ENCODE measurements around the gene GPHN.

The GPHN gene

DNA sequence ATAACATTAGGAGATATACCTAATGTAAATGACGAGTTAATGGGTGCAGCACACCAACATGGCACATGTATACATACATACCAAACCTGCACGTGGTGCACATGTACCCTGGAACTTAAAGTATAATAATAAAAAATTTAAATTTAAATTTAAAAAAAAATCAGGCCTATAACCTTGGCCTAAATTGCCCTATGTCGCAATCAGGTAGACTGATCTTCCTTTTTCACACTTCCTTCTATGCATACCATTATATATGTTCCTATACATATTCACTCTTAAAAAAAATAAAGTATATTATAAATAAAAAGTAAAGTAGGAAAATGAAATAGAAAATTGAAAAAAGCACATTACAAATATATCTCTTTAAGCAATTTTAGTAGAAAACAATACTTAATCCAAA, 563.6 kb downstream of the GPHN start:
- no peak for DNase-seq

DNA sequence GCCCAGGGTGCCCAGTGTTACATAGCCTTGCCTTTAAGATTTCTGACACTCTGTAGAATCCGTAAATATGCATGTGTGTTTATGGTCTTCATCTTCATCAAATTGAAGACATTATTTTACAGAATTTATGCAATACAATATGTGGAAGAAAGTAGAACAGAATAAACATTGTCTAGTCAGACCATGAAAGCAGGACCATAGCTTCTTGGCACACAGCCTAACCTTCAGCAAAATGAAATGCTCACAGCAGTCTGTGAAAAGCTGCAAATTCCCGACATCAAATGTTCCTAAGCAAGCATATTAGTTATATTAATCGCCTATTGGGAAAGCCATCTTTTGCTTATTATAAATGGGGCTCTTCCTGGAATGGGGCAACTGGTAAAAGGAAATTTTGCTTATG, 570.0 kb downstream of the GPHN start:
- no peak for DNase-seq

DNA sequence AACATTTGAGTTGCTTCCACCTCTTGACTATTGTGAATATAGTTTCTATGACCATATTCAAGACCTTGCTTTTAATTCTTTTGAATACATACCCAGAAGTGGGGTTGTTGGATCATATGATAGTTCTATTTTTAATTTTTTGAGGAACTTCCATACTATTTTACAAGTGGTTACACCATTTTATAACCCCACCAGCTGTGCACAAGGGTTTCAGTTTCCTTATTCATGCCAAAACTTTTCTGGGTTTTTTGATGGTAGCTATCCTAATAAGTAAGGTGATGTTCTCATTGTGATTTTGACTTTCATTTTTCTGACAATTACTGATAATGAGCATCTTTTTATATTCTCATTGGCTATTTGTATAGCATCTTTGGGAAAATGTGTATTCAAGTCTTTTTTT, 571.9 kb downstream of the GPHN start:
- no peak for DNase-seq

DNA sequence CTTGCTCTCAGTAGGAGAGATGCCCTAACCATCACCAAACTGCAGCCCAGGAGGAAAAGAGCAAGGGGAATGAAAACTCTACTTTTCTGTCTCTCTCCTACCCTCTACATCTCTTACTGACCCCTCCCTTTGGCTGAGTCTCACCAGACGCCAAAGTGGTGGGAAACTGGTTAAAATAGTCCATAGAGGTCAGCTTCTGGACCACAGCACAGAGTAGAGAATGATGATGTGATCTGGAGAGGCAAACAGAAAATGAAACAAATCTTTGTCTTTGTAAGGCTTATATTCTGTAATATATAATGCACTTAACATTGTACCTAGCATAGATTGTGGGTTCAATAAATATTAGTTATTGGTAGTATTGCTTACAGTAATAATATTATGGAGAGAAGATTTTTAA, 600.3 kb downstream of the GPHN start:
- DNase-seq: no peak

DNA sequence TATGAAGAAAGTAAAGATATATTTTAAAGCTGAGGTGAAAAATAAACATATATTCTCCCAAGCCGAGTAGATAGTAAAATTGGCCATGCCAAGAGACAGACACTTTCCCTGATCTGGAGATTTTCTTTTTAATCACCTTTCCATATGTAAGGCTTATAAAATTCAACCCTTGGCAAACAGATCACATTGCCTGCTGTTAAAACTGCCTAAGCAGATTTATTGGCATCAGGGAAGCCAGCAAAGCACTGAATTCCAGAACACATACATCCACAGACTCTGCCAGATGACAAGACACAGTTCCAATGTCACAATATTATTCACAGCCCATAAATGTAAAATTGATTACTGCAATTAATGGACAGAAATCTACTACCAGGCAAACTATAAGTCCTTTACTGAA, 603.1 kb downstream of the GPHN start:
- DNase-seq: no peak

DNA sequence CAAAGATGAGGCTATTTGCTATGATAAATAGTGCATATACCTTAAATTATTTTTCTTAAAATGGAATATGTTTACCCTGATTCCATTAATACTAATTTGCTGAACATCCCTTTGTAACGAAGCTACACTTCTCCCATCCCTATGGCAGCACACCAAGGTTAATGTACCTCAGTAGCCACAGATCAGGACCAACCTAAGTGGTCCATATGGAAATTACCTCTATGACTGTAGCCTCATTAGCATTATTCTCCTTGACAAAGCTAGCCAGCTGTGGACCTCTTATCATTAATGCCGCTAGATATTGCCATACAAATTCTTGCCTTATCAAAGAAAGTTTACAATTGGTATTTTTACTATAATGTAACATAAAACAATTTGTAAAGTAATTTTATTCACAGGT, 604.4 kb downstream of the GPHN start:
- DNase-seq: no peak

DNA sequence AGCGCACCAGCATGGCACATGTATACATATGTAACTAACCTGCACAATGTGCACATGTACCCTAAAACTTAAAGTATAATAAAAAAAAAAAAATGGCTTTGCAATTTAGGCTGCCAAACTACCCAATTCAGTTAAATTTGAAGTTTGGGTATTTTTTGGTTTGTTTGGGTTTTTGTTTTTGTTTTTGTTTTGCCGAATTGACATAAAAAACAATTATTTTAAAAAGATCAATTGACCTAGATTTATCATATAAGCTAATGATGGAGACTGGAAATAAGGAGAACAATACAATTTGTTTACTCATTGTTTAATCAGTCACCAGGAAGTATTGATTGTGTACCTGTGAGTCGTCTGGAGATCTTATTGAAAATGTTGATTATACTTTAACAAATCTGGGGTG, 619.2 kb downstream of the GPHN start:
- no peak for DNase-seq

DNA sequence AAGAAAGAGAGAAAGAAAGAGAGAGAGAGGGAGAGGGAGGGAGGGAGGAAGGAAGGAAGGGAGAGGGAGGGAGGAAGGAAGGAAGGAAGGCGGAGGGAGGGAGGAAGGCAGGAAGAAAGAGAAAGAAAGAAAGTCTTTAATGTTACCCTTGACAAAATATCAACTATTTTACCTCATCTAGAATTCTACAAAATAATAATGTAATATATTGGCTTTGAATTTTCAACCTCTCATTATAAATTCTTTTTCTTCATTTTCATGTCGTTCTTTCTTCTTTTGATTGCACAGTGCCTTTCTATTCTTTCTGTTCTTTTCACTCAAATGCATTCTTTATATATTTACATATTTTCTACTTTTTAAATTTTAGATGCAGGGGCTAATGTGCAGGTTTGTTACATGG, 621.8 kb downstream of the GPHN start:
- no peak for DNase-seq

DNA sequence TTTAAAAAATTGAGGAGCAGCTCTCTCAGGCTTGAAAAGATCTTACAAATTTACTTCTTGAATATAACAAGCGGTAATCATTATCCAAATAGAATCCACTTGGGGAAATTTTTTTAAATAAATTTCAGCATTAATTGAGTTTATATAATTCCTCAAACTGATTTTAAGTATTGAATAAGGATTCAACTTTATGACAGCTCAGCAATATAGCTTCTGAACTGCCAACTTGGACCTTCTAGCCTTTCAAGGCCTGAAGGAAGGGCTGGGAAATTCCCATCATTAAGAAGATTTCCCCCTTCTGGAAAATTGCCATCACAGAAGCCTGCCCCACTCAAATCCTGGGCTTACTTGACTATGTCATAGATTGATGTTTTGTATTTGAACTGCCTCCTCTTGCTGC, 623.7 kb downstream of the GPHN start:
- DNase-seq: no peak

DNA sequence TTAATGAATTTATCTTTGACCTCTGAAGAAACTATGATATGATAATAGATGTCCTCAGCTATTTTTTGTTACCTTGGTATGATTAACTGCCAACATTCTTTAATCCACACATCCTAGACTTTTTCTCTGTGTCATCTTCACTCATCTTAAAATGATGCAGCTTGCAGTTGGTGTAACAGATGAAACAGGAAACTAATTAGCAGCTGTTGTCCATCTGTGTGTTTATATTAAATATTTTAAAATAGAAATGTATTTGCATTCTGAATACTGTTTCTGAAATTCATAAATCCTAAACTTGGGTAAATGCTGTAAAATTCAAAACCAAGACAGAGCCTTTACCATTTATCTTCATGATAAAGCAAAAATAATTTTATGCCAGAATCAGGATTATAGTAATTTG, 625.2 kb downstream of the GPHN start:
- no peak for DNase-seq

DNA sequence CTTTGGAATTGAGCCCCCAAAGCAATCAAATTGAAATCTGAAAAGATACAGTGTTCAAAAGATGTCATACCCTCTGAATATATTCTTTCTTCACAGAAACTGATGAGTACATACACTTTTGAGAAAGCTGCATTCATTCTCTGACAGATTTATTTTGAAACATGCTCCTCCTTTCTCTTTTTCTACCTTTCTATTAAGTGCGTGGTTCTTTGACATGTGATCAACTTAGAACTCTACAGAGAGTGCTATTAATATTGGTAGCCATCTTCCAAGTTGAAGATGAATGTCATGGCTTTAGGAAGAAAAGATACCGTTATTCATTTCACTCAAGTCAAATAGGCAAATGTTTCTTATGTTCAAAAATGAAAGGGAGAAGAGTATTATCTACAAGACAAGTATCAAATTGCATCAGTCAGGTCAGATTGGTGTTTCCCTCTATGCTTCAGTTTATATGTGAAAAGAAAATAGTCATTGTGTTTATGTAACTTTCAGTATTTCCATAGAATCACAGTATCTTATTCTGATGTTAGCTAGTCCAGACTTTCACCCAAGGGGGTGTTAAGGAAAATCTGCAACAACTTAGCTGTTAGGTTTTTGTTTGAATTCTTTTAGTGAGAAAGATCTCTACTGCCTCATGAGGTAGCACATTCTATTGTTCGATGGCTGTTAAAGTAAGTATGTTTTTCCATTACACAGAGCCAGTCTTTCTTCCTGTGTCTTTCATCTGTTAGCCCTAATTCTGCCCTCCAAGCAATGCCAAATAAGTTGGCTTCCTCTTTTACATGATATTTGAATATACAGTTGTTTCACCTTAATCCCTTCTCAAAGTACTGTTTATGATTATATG, 625.9 kb downstream of the GPHN start:
- DNase-seq: no peak

DNA sequence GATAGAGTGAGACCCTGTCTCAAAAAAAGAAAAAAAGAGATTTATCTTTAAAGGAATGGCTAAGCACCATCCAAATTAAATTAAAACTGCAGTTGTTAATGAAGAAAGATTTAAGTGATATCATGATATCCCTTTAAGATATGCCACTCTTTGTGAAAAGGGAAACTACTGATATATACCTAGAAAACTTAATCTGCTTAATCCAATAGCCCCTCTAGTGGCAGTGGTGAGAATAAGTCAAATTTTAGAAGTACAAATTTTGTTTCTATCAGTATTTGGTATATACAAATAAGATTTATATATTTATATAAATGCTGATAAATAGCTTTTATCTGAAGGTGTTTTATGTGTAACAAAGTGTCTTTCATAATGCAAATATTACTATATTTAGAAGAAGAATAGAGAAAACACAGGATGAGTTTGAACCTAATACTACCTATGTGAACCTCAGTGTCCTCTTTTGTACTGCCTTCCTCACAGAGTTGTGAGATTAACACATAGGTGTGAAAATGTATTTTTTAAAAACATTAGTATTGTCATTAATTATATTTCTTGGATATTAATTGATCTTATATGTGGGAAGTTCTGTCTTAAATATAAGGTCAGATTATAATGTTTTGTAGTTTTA, 629.9 kb downstream of the GPHN start:
- DNase-seq: no peak

DNA sequence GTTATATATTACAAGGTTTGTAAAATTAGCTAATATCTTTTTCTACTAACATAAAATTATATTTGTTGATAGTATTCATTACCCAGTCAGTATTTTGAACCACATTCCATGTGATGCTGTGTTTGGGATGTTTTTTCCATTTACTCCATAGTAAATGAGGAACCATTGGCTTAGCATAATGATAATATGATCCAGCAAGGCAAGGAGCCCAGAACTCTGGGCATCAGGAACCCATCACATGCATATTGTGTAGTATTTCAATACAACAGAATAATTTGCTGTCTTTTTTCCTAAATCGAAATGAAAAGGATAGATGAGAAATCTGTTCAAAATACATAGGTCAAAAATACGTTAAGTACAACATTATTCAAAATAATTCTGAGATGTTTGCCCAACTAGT, 632.6 kb downstream of the GPHN start:
- no peak for DNase-seq

DNA sequence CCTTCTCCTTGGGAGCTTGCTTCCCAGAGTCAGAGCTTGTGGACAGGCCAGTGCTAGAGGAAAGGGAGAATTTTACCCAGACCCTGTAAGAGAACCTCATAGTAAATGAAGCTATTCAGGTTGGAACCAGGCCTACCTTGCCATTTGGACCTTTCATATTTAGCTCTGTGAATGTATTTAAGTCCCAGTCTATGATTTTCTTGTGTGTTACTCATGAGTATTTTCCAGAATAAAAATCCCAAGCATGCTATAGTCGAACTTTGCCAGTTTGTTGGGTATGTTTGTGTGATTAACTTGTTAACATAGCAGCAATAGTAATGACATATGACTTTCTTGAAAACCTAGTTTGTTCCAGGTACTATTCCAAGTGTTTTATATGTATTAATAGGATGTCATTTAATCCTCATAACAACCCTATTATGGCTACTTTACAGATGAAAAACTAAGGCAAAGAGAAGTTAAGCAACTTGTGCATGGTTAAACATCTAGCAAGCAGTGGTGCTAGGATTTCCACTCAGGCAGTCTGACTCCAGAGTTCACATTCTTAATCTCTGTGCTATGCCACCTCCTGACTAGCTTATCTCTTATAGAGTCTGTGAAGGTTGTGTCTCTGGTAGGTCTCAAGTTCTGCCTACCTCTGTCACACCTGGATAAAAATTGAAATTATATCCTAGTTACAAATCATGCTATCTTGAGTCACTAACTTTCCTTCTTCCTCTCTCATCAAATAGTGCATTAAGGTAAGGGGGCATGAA, 633.4 kb downstream of the GPHN start:
- no peak for DNase-seq

DNA sequence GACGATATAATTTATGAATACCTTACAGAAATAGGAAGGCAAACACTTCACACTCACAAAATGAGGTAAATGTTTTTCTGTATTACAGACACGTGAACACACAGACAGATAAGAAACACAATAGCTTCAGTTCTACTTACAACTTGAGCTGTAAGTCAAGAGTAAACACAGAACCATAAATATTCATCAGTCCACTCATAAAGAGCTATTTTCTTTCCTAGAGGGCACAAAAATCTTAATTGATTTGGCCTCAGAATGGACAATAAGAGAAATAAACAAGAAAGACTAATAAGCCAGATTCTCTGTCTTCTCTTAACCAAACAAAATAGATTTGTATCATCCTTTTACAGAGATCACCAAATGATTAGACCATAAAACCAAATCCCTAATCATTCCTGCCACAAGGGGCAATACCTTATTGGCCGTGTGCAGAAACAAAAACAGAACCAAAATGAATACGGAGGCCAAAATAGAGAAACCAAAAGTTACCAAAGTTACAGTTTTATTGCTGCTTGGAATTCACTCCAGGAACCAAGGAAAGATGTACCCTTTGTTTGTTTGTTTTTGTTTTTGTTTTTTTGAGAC, 643.2 kb downstream of the GPHN start:
- DNase-seq: no peak

DNA sequence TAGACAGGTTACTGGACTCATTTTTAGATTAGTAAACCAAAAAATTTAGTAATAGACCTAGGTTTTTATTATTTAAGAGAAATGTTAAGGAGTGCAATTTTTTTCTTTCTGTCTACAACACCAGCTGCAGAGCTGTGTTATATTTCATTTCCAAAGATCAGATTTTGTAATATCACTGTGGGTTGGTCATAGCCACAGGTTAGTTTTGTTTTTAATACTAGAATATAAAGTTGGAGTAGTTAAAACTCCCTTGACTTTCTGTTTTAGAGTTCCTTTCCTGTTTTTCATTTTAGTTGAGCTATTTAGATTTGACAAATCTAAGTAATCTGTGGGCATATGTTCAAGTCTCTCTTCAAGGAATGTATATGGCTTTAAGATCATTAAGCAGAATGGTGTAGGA, 650.6 kb downstream of the GPHN start:
- DNase-seq: no peak

DNA sequence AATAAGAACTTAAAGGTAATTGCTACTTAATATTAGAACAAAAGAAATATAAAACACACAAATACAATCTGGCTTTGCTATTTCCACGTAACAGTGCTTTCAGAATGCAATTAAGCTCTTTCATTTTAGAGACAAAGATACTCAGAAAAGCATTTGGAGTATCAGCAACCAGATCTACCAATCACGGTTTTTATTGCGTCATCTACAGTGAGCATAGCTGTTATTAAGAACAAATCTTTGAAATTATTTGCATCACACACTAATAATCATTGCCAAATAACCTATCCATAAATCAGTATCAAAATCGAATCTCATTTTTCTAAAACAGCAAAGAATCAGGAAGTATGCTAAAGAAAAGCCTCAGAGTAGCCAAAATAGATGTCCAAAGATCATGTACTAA, 654.4 kb downstream of the GPHN start:
- no peak for DNase-seq

DNA sequence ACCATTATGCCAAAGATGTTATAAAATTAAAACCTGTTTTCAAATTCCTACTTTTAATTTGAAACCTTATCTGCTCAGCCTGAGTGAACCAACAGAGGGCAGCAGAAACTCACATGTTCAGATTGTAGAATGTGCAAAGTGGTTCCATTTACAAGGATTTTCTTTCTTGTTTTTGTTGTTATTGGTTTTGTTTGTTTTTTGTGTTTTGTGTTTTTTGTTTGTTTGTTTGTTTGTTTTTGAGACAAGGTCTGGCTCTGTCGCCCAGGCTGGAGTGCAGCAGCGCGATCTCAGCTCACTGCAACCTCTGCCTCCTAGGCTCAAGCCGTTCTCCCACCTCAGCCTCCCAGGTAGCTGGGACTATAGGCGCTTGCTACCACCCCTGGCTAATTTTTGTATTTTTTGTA, 658.5 kb downstream of the GPHN start:
- no peak for DNase-seq

DNA sequence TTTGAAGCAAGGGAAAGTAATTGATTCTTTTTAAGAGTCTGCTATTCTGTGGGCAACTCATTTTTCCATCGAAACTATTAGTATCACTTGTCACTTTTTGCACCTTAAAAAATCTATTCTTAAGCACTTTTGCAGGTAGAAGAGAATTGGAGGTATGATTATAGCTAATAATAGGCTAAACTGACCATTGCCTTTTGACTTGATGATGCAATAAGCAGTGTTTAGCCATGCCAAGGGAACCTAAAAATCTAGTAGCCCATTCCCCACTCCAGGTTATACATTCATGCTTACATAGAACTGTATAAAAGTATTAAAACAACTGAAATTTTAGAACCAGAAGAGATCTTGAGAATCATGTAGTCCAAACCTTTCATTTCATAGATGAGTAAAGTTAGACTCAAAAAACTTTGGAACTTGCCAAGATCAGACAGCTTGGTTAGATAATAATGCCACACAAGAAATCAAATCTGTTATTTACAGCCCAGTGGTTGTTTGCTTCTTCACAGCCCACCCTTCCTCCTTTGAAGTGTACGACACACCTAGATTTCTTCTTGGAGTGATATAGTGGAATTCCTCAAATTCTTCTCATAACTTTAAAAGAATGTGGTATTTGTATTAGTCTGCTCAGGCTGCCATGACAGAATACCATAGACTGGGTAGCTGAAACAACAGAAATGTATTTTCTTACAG, 659.6 kb downstream of the GPHN start:
- no peak for DNase-seq

DNA sequence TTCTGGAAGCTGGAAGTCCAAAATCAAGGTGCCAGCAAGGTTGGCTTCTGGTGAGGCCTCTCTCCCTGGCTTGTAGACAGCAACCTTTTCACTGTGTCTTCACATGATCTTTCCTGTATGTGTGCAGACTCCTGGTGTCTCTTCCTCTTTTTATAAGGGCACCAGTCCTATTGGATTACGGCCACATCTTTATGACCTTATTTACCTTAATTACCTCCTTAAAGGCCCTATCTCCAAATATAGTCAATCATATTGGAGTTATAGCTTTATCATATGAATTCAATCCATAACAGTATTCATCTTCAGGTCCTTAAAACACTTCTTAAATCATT, 660.1 kb downstream of the GPHN start:
- DNase-seq: no peak

DNA sequence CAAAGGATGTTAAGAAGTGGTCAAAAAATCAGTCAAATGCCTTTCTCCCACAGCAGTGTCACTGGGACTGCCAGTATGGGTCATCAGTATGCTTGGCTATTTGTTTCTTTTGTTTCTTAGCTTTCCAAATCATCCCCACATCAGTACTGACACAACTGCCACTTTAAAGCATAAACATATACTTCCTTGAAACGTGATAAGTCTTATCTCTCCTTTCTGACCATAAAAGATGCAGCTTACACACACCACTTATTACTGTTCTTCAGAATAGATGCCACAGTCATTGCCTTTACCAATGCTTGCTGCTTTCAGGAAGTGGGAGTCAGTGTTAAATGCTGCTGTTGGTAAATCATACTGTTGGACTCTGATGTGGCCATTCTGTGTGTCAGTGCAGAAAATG, 662.7 kb downstream of the GPHN start:
- DNase-seq: no peak

DNA sequence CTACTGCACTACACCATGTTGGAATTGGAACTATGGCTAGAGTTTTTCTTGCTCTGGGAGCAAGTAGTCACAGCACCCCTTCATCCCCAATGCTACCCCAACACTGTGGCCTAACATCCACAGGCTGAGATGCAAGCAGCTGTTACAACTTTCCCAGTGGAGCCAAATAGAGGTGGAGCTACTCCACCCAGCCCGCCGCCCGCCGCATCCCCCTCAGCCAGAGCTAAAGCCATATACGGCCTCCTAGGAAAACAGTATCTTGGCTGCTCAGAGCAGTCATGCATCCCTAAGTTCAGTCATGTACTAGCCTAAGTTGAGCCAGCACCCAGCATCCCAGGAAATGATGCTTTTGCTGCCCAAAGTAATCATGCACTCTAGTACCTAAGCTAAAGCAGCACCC, 664.1 kb downstream of the GPHN start:
- DNase-seq: no peak

DNA sequence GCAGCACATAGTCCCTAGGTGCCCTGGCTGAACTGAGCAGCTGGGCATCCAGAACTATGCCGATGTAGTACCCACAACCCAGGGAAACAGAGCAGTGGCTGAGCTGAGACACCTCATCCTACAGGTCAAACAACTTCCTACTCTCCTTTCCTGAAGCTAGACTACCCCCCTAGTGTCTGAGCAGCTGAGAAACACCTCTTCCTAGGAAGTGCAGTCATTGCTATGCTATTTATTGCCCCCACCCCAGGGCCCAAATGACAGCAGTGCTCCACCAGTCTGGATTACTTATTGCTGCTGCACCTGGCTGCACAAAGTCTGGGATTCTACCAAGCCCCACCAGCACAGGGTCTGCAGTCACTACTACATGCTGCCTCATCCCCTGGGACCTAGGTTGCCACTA, 664.6 kb downstream of the GPHN start:
- DNase-seq: no peak

Measured in NCI-H1930 (cell line).